Mesenchymal stem cell (in vitro differentiated cells and primary cell): ENCODE results near the gene POU6F2.
A peak's percentile ranks its signal among the peaks of the same experiment; 100 is the strongest.

Experiments used
- DNase-seq: peaks from one replicate; pipeline ENCODE4 v3.0.0-alpha.2; 2013
- H2AFZ ChIP-seq: one replicate; pipeline ENCODE4 v1.6.1; 2013; ENCODE audit warnings: low read depth, mild to moderate bottlenecking, control low read depth, inconsistent platforms, low read length, moderate library complexity
- H2AK5ac ChIP-seq: 2 replicates; pipeline ENCODE4 v1.6.1; 2013; ENCODE audit warnings: low read length, moderate library complexity, mild to moderate bottlenecking, inconsistent platforms; ENCODE audit not compliant: severe bottlenecking
- H2BK120ac ChIP-seq: one replicate; pipeline ENCODE4 v1.6.1; 2013; ENCODE audit warnings: low read depth, mild to moderate bottlenecking, inconsistent platforms, low read length, moderate library complexity
- H2BK12ac ChIP-seq, 2 experiments: one replicate each; pipeline ENCODE4 v1.6.1; 2013; ENCODE audit warnings: inconsistent platforms in 2 of 2, low read length in 2 of 2, mild to moderate bottlenecking in 2 of 2, moderate library complexity in 2 of 2, control low read depth in 1 of 2
- H2BK15ac ChIP-seq: one replicate; pipeline ENCODE4 v1.6.1; 2013; ENCODE audit warnings: mild to moderate bottlenecking, low read depth, inconsistent platforms; ENCODE audit not compliant: poor library complexity, severe bottlenecking
- H2BK5ac ChIP-seq: 2 replicates; pipeline ENCODE4 v1.6.1; 2013; ENCODE audit warnings: low read depth, mild to moderate bottlenecking, low read length, control low read depth, inconsistent platforms; ENCODE audit not compliant: poor library complexity, severe bottlenecking
- H3K14ac ChIP-seq, 2 experiments: one replicate each; pipeline ENCODE4 v1.6.1; 2013; ENCODE audit warnings: inconsistent platforms in 2 of 2, low read length in 2 of 2, control low read depth in 1 of 2, mild to moderate bottlenecking in 1 of 2, moderate library complexity in 1 of 2
- H3K18ac ChIP-seq, 2 experiments: one replicate each; pipeline ENCODE4 v1.6.1; 2013; ENCODE audit warnings: inconsistent platforms in 2 of 2, low read length in 2 of 2, control low read depth in 1 of 2, low read depth in 1 of 2, mild to moderate bottlenecking in 1 of 2
- H3K23ac ChIP-seq, 2 experiments: one replicate each; pipeline ENCODE4 v1.6.1; 2013; ENCODE audit warnings: inconsistent platforms in 2 of 2, low read length in 2 of 2, mild to moderate bottlenecking in 2 of 2, moderate library complexity in 2 of 2, control low read depth in 1 of 2
- H3K27ac ChIP-seq: 2 replicates; pipeline ENCODE4 v1.5.1; 2013; ENCODE audit warnings: mild to moderate bottlenecking, moderate library complexity, low read length, control low read depth, inconsistent platforms; ENCODE audit not compliant: poor library complexity, severe bottlenecking
- H3K27me3 ChIP-seq, 2 experiments: 2 replicates each; pipeline versions ENCODE4 v1.6.1 to v1.7.0; 2013; ENCODE audit warnings: low read length in 2 of 2, mild to moderate bottlenecking in 2 of 2, moderate library complexity in 2 of 2, control low read depth in 1 of 2, inconsistent platforms in 1 of 2; ENCODE audit not compliant: control insufficient read depth in 1 of 2, insufficient read depth in 1 of 2
- H3K36me3 ChIP-seq, 2 experiments: 2 replicates each; pipeline versions ENCODE4 v1.6.1 to v1.7.0; 2013; ENCODE audit warnings: low read length in 2 of 2, control low read depth in 1 of 2, inconsistent platforms in 1 of 2, low read depth in 1 of 2, mild to moderate bottlenecking in 1 of 2; ENCODE audit not compliant: insufficient read depth in 2 of 2, control insufficient read depth in 1 of 2
- H3K4ac ChIP-seq, 2 experiments: one replicate each; pipeline ENCODE4 v1.6.1; 2013; ENCODE audit warnings: inconsistent platforms in 2 of 2, low read length in 2 of 2, mild to moderate bottlenecking in 2 of 2, moderate library complexity in 2 of 2, control low read depth in 1 of 2, low read depth in 1 of 2
- H3K4me1 ChIP-seq: 2 replicates; pipeline ENCODE4 v1.6.1; 2013; ENCODE audit warnings: low read depth, low read length, control low read depth; ENCODE audit not compliant: control insufficient read depth, insufficient read depth
- H3K4me2 ChIP-seq: 2 replicates; pipeline ENCODE4 v1.6.1; 2013; ENCODE audit warnings: low read length, mild to moderate bottlenecking, inconsistent platforms; ENCODE audit not compliant: poor library complexity, severe bottlenecking
- H3K4me3 ChIP-seq, 2 experiments: 2 replicates each; pipeline versions ENCODE4 v1.5.1 to v1.7.0; 2013; ENCODE audit warnings: low read length in 2 of 2, mild to moderate bottlenecking in 2 of 2, control low read depth in 1 of 2, low read depth in 1 of 2; ENCODE audit not compliant: insufficient read depth in 1 of 2
- H3K79me1 ChIP-seq: replicated peaks from 2 replicates; pipeline ENCODE4 v1.6.1; 2013; ENCODE audit warnings: mild to moderate bottlenecking, control low read depth, low read length, inconsistent platforms; ENCODE audit not compliant: poor library complexity, severe bottlenecking
- H3K9ac ChIP-seq: 2 replicates; pipeline ENCODE4 v1.7.0; 2013; ENCODE audit warnings: mild to moderate bottlenecking, low read length, moderate library complexity
- H3K9me3 ChIP-seq: 2 replicates; pipeline ENCODE4 v1.7.0; 2013; ENCODE audit warnings: mild to moderate bottlenecking, low read length; ENCODE audit not compliant: control insufficient read depth
- H4K8ac ChIP-seq: one replicate; pipeline ENCODE4 v1.6.1; 2013; ENCODE audit warnings: inconsistent platforms, mild to moderate bottlenecking, low read length, moderate library complexity
- H4K91ac ChIP-seq: one replicate; pipeline ENCODE4 v1.6.1; 2013; ENCODE audit warnings: mild to moderate bottlenecking, low read length, inconsistent platforms
- WGBS: methylation state at CpG from one replicate; pipeline ENCODE4 v1.1.7; 2013; ENCODE audit warnings: mixed read lengths; 5-methylcytosine and 5-hydroxymethylcytosine counted together

Gene POU6F2

GRCh38 chr7:39356172-39356925, 378.6 kb downstream of the POU6F2 start:
- Histone ChIP-seq H2BK5ac (no peak overlapping the region), H3K14ac (no peak overlapping the region), H2BK12ac (no peak overlapping the region), H2AK5ac (peak overlapping the region; percentile 42), H2BK120ac (no peak overlapping the region), H3K79me1 (no peaks in the 10 kb centered on the region), H3K4me2 (no peak overlapping the region), H4K8ac (no peak overlapping the region), H2BK15ac (no peak overlapping the region), H3K27ac (peak overlapping the region; percentile 3), H3K4me3 (no peak overlapping the region), H3K9me3 (no peaks in the 10 kb centered on the region), H2AFZ (no peak overlapping the region), H3K18ac (no peak overlapping the region), H3K4me1 (peaks cover 6% of the 10 kb centered on the region), H3K23ac (no peak overlapping the region), H3K36me3 (no peaks in the 10 kb centered on the region), H3K9ac (no peak overlapping the region), H4K91ac (no peak overlapping the region), H3K27me3 (peaks cover 0 to 2% of the 10 kb centered on the region in 2 experiments), H3K4ac (no peak overlapping the region)
- 83% methylated on average over 2 of the region's 7 CpGs for WGBS
- DNase-seq: no peak

GRCh38 chr7:39357648-39358047, 379.9 kb downstream of the POU6F2 start:
- Histone ChIP-seq H3K4me2 (no peak overlapping the region), H3K18ac (no peak overlapping the region), H3K27me3 (peaks cover 0 to 4% of the 10 kb centered on the region in 2 experiments), H3K9me3 (no peaks in the 10 kb centered on the region), H4K8ac (no peak overlapping the region), H2BK120ac (no peak overlapping the region), H3K23ac (no peak overlapping the region), H2BK5ac (peak overlapping the region; percentile 32), H3K9ac (no peak overlapping the region), H3K4me3 (no peak overlapping the region), H3K79me1 (no peaks in the 10 kb centered on the region), H3K27ac (no peak overlapping the region), H3K14ac (no peak overlapping the region), H4K91ac (no peak overlapping the region), H3K4me1 (peaks cover 8% of the 10 kb centered on the region), H3K36me3 (no peaks in the 10 kb centered on the region), H3K4ac (no peak overlapping the region), H2AFZ (no peak overlapping the region), H2AK5ac (peak overlapping the region; percentile 61), H2BK12ac (no peak overlapping the region), H2BK15ac (no peak overlapping the region)
- 35% methylated on average over 2 of the region's 3 CpGs for WGBS
- DNase-seq: no peak

DNA sequence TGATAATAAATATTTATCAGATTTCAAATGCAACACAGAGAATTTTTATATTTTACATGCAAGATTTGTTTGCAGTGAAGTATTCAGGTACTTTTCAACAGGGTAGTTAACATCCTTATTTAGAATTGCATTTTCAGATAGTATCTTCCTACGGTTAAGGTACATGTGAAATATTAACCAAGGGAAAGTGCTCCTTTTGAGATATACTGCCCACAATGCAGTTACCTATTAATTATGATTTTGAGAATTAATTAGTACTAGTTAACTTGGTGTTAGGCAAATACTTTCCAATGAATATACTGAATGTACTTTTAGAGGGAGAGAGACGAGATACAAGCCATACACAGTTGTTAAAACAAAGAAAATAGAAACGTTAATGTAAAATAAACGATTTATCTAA, 382.3 kb downstream of the POU6F2 start:
- no peak overlapping the region for H2BK12ac ChIP-seq
- H2AFZ ChIP-seq: no peak overlapping the region
- H3K4me3 ChIP-seq: no peak overlapping the region

GRCh38 chr7:39360766-39361165, 383.1 kb downstream of the POU6F2 start:
- no peak overlapping the region for H3K4me3 ChIP-seq
- H3K9ac ChIP-seq: no peak overlapping the region
- H3K18ac ChIP-seq: no peak overlapping the region
- H3K27me3 ChIP-seq: peaks cover 0 to 9% of the 10 kb centered on the region in 2 experiments
- H3K4ac ChIP-seq: no peak overlapping the region
- no peak overlapping the region for H2AK5ac ChIP-seq
- H3K27ac ChIP-seq: no peak overlapping the region
- no peak overlapping the region for H2BK120ac ChIP-seq
- peak overlapping the region; percentile 8 for H3K4me2 ChIP-seq
- no peak for DNase-seq
- no peak overlapping the region for H3K14ac ChIP-seq
- H4K8ac ChIP-seq: no peak overlapping the region
- no peak overlapping the region for H2BK15ac ChIP-seq
- H4K91ac ChIP-seq: no peak overlapping the region
- H3K79me1 ChIP-seq: no peaks in the 10 kb centered on the region
- H3K4me1 ChIP-seq: peaks cover 5% of the 10 kb centered on the region
- no peak overlapping the region for H2AFZ ChIP-seq
- H2BK5ac ChIP-seq: no peak overlapping the region
- WGBS: 64% methylated on average over 1 of the region's 1 CpG
- no peak overlapping the region for H2BK12ac ChIP-seq
- no peaks in the 10 kb centered on the region for H3K9me3 ChIP-seq
- H3K36me3 ChIP-seq: no peaks in the 10 kb centered on the region
- no peak overlapping the region for H3K23ac ChIP-seq

More for the DNA sequence above, 382.3 kb downstream of the POU6F2 start:
- Histone ChIP-seq H2AK5ac (no peak overlapping the region), H3K18ac (no peak overlapping the region), H3K27ac (no peak overlapping the region), H3K9ac (no peak overlapping the region), H2BK5ac (no peak overlapping the region), H3K14ac (no peak overlapping the region), H4K91ac (no peak overlapping the region), H3K4me1 (peaks cover 6% of the 10 kb centered on the region), H3K4me2 (no peak overlapping the region), H2BK120ac (no peak overlapping the region), H3K79me1 (no peaks in the 10 kb centered on the region), H4K8ac (no peak overlapping the region), H3K27me3 (peaks cover 0 to 9% of the 10 kb centered on the region in 2 experiments), H3K9me3 (no peaks in the 10 kb centered on the region), H3K4ac (no peak overlapping the region), H3K36me3 (no peaks in the 10 kb centered on the region), H3K23ac (no peak overlapping the region), H2BK15ac (no peak overlapping the region)
- no CpG with 5 or more reads among the region's 4 CpGs for WGBS
- no peak for DNase-seq
